Measurements from ENCODE around the gene CIDEC.

GRCh38 chr3:9828801-9829755, 51.0 kb downstream of the CIDEC start:
- no peak for TF ChIP-seq CTCF (IDR thresholded peaks at IDR 0.05)
- no peak for TF ChIP-seq POLR2A (IDR thresholded peaks at IDR 0.05)
- no peak for TF ChIP-seq POLR2AphosphoS5 (IDR thresholded peaks at IDR 0.05)
- no peak for TF ChIP-seq EP300 (IDR thresholded peaks at IDR 0.05; ENCODE audit: low read depth)
